AG04450 (cell line): ENCODE measurements around the gene PRKAR2B. TPM values are rescaled to one million over a fixed set of nuclear protein-coding genes. Genes with fewer than 3 reads are reported as not detected.
A peak's percentile ranks its signal among the peaks of the same experiment; 100 is the strongest.

Experiments
- CTCF ChIA-PET: fragments of 300-600, 350-600 bp; formaldehyde crosslinking; extraction: SDS; loops from one replicate; lab custom pipeline; 2022; ENCODE audit warnings: antibody characterized with exemption, inconsistent platforms; lab: Charles Lee
- POLR2A ChIA-PET: fragments of 350-600 bp; formaldehyde crosslinking; extraction: SDS; loops from one replicate; lab custom pipeline; 2021; ENCODE audit warnings: antibody characterized with exemption, inconsistent platforms; lab: Yijun Ruan, JAX
- DNase-seq: peaks from one replicate; pipeline ENCODE4 v3.0.0-alpha.2; 2011; ENCODE audit warnings: low read depth, low spot score
- H3K27ac ChIP-seq: one replicate; pipeline ENCODE4 v1.5.1; 2012; ENCODE audit warnings: low read depth, low read length, control low read depth
- H3K27me3 ChIP-seq: one replicate; pipeline ENCODE4 v1.6.0; 2012; ENCODE audit warnings: low read length; ENCODE audit not compliant: control insufficient read depth, insufficient read depth
- H3K4me3 ChIP-seq: 2 replicates; pipeline ENCODE4 v1.5.1; 2011; ENCODE audit warnings: mild to moderate bottlenecking, low read depth, low read length, control low read depth
- H3K9me3 ChIP-seq: 2 replicates; pipeline ENCODE4 v1.5.1; 2012; ENCODE audit warnings: low read length; ENCODE audit not compliant: control insufficient read depth, insufficient read depth
- CTCF ChIP-seq: IDR thresholded peaks from 2 replicates; pipeline ENCODE4 v1.5.1; 2011; ENCODE audit warnings: low read depth, low read length, control low read depth, inconsistent platforms
- polyA plus RNA-seq: library from polyadenylated mRNA; depleted of rRNA; stranded (reverse); fragments of >200 nt; gene quantifications from 2 replicates; pipeline ENCODE4 v1.2.3, GENCODE V29; 2011

The PRKAR2B gene
- polyA plus RNA-seq, 1 experiment = 13.0 TPM

DNA sequence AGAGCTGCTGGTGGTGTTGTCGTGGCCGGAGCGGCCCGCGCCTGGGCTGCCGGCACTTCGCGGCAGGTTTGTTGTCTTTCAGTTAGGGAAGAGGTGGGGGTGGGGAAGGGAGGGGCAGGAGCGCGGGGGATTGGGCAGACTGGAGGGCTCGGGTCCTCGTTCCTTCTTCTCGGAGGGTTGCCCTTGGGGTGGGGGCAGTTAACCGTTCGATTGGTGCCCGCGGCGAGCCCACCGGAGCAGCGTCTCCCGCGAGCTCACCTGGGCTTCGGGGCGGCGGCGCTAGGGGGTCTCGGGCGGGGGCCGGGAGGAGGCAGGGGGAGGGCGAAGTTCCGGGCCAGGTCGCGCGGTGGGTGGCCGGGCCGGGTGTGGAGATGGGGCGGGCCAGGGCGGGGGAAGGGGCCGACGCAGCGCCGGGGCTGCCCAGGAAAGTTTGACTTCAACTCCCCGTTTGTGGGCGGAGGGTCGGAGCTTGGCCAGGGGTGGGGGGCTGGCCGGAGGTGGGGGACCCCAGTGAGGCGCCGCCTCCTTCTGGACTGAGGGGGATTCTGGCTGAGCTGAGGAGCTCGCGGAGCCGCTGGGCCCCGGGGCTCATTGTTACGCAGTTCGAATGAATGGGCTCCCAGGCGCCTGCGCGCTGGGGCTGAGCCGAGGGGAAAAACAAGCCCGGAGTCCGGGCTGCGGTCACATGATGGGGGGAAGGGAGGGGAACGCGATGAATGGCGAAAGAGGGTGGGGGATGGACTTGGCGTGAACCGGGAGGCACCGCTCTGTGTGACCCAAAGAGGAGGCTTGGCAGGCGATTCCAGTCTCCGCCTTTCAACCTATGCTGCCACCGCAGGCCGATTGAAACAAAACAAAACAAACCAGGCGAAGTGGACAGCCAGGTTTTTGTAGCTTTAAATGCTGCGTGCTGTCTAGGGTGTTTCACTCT, 124.9 kb downstream of the PRKAR2B start:
- ChIA-PET POLR2A (interaction anchor here (0.6 to 3.6 kb wide), 14 partner anchors 9 to 574 kb away, joined by 3 to 44 read pairs (median 4); no protein-coding TSS in a partner anchor), CTCF (interaction anchor here (0.7 to 1.4 kb wide), 4 partner anchors 19 to 404 kb away, joined by 3 to 7 read pairs (median 4); no protein-coding TSS in a partner anchor)
- Histone ChIP-seq H3K9me3 (no peaks in the 10 kb centered on the region), H3K27me3 (no peaks in the 10 kb centered on the region), H3K27ac (peak overlapping the region; percentile 95), H3K4me3 (peak overlapping the region; percentile 83)
- peak; percentile 11; the same call in 1 of the 2 replicates for TF ChIP-seq CTCF
- DNase-seq = peak; percentile 94

GRCh38 chr7:107170051-107170915, 125.8 kb downstream of the PRKAR2B start:
- no peak for TF ChIP-seq CTCF
- peak overlapping the region; percentile 83 for H3K4me3 ChIP-seq
- peak overlapping the region; percentile 89 for H3K27ac ChIP-seq
- ChIA-PET CTCF (interaction anchor here (1.4 kb wide), 1 partner anchor 223 kb away, joined by 4 read pairs; no protein-coding TSS in a partner anchor), POLR2A (interaction anchor here (0.6 to 3.6 kb wide), 3 partner anchors 10 to 392 kb away, joined by 3 to 44 read pairs (median 29); no protein-coding TSS in a partner anchor)
- DNase-seq = no peak
- H3K27me3 ChIP-seq = no peaks in the 10 kb centered on the region
- no peaks in the 10 kb centered on the region for H3K9me3 ChIP-seq

- DNase-seq = no peak
- Histone ChIP-seq H3K27me3 (no peaks in the 10 kb centered on the region), H3K4me3 (no peak overlapping the region), H3K9me3 (no peaks in the 10 kb centered on the region), H3K27ac (no peak overlapping the region)
- no peak for TF ChIP-seq CTCF
- ChIA-PET CTCF (interaction anchor here (1.1 kb wide), 1 partner anchor 629 kb away, joined by 4 read pairs; no protein-coding TSS in a partner anchor), POLR2A (no interaction called here)
Observed at GRCh38 chr7:107171496-107171895, 127.0 kb downstream of the PRKAR2B start.

DNA sequence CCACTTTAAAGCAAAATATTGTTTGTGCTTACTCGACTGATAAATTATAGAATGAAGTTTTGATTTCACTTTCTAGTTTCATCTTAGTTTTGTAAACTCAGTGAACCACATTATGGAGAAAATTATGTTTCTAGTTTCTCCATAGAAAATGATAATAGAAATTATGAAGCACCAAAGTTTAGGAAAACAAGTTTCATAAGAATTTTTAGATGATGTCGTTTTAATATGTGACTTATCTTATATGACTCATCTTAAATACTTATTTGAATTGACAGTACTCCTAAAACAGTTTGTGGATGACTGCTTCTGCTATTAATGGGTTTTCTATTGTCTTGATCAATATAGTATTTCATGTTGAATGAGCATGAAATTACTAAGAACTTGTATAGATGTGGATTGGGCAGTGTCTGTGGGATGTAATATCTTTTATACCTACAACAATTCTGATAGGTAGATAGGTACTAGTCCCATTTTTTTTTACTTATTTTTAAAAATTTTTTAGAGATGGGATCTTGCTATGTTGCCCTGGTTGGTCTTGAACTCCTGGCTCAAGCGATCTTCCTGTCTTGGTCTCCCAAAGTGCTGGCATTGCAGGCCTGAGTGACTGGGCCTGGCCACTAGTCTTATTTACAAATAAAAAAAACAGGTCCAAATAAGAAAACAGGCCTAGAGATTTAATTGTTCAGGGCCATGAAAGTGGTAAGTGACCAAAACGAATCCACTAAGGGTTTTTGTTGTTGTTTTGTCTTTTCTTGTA, 127.9 kb downstream of the PRKAR2B start:
- CTCF ChIA-PET = interaction anchor here (1.4 kb wide), 1 partner anchor 23 kb away, joined by 3 read pairs; no protein-coding TSS in a partner anchor
- POLR2A ChIA-PET = no interaction called here
- no peak for DNase-seq
- Histone ChIP-seq H3K4me3 (no peak overlapping the region), H3K27ac (no peak overlapping the region), H3K9me3 (no peaks in the 10 kb centered on the region), H3K27me3 (no peaks in the 10 kb centered on the region)
- no peak for TF ChIP-seq CTCF
